BJ (cell line): ENCODE results near the gene FBXO42. TPM values are rescaled to one million over a fixed set of nuclear protein-coding genes. Genes with fewer than 3 reads are reported as not detected.

Experiments
- CTCF ChIA-PET: fragments of 350-600 bp; formaldehyde crosslinking; extraction: SDS; loops from one replicate; lab custom pipeline; 2021; ENCODE audit warnings: antibody characterized with exemption, inconsistent platforms; lab: Yijun Ruan, JAX
- POLR2A ChIA-PET: fragments of 300-600 bp; sonication (Branson Sonifier 250); formaldehyde crosslinking; extraction: SDS; loops from one replicate; lab custom pipeline; 2021; ENCODE audit warnings: antibody characterized with exemption; lab: Charles Lee
- DNase-seq: peaks from one replicate; pipeline ENCODE4 v3.0.0-alpha.2; 2011; ENCODE audit warnings: low read depth
- H3K27me3 ChIP-seq: 2 replicates; pipeline ENCODE4 v1.6.0; 2011; ENCODE audit warnings: low read length; ENCODE audit not compliant: control insufficient read depth, insufficient read depth
- H3K36me3 ChIP-seq: 2 replicates; pipeline ENCODE4 v1.5.1; 2011; ENCODE audit warnings: low read length; ENCODE audit not compliant: control insufficient read depth, insufficient read depth
- H3K4me3 ChIP-seq: 2 replicates; pipeline ENCODE4 v1.5.1; 2011; ENCODE audit warnings: low read depth, mild to moderate bottlenecking, control low read depth, low read length
- polyA minus RNA-seq: library from RNA; depleted of rRNA, polyadenylated mRNA; stranded (reverse); fragments of >200 nt; gene quantifications from 2 replicates; pipeline ENCODE4 v1.2.3, GENCODE V29; 2011; rRNA and poly(A)+ RNA removed
- polyA plus RNA-seq: library from polyadenylated mRNA; depleted of rRNA; stranded (reverse); fragments of >200 nt; gene quantifications from 2 replicates; pipeline ENCODE4 v1.2.3, GENCODE V29; 2011; rRNA removed
- TF ChIP-seq, protein P1 (sequence below): IDR thresholded peaks from 2 replicates; pipeline ENCODE4 v1.5.1; 2011; ENCODE audit warnings: low read depth, mild to moderate bottlenecking, control low read depth, inconsistent platforms, low read length, moderate library complexity; ENCODE audit not compliant: insufficient read depth

The FBXO42 gene
- 19.7 and 31.7 TPM in 2 replicates for polyA plus RNA-seq
- 23.8 and 33.7 TPM in 2 replicates for polyA minus RNA-seq

DNA sequence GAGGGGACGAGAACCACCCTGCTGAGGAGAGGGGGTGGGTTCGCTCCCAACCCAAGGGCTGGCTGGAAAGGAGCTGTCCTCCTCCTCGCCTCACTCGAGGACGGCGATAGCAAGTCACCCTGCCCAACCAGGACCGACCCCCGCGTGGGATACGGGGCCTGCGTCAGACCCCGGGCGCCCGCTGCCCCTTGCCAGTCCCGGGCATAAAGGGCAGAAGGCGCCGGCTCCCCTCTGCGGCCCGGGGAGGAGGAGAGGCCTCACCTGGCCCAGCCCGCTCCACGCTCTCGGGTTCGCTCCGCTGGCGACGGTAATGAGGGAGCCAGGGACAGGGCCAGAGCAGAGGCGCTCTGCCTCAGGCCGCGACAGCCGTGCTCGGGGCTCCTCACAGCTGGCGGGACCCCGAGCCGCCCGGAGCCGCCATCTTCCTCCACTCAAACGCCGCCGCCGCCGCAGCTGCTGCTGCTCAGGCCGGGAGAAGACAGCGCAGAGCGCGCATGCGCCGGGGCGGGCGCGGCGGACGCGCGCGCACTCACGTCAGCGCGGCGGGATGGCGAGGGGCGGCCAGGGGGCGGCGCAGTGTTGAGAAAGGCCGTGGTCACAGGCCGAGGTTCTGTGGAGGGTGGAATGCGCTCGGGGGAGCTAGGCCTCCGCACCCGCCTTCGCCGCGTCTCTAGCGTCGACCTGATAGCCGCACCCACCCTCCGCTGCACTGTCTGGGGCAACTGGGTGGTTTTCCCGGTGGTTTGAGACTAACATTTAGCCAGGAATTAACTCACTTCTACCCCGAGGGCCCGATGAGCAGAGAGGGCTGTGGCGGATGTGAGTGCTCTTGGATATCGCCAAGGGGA, at the start of gene FBXO42:
Gene FBXO42 (minus strand): TSS at position 487 of the 848 bp plus-strand sequence. CDS start 37,062 bp downstream, outside the sequence.
- peak; percentile 69 for DNase-seq
- ChIA-PET POLR2A (no interaction called here), CTCF (interaction anchor here (0.7 to 4.2 kb wide), 6 partner anchors 11 to 273 kb away, joined by 3 to 28 read pairs (median 4); no protein-coding TSS in a partner anchor)
- H3K4me3 ChIP-seq = peak within 1 kb of the TSS; percentile 81
- H3K36me3 ChIP-seq = no peaks in the 10 kb centered on the region
- TF ChIP-seq, protein P1, sequence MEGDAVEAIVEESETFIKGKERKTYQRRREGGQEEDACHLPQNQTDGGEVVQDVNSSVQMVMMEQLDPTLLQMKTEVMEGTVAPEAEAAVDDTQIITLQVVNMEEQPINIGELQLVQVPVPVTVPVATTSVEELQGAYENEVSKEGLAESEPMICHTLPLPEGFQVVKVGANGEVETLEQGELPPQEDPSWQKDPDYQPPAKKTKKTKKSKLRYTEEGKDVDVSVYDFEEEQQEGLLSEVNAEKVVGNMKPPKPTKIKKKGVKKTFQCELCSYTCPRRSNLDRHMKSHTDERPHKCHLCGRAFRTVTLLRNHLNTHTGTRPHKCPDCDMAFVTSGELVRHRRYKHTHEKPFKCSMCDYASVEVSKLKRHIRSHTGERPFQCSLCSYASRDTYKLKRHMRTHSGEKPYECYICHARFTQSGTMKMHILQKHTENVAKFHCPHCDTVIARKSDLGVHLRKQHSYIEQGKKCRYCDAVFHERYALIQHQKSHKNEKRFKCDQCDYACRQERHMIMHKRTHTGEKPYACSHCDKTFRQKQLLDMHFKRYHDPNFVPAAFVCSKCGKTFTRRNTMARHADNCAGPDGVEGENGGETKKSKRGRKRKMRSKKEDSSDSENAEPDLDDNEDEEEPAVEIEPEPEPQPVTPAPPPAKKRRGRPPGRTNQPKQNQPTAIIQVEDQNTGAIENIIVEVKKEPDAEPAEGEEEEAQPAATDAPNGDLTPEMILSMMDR = peak; percentile 31; the same call in 1 of the 2 replicates
- H3K27me3 ChIP-seq = no peaks in the 10 kb centered on the region

DNA sequence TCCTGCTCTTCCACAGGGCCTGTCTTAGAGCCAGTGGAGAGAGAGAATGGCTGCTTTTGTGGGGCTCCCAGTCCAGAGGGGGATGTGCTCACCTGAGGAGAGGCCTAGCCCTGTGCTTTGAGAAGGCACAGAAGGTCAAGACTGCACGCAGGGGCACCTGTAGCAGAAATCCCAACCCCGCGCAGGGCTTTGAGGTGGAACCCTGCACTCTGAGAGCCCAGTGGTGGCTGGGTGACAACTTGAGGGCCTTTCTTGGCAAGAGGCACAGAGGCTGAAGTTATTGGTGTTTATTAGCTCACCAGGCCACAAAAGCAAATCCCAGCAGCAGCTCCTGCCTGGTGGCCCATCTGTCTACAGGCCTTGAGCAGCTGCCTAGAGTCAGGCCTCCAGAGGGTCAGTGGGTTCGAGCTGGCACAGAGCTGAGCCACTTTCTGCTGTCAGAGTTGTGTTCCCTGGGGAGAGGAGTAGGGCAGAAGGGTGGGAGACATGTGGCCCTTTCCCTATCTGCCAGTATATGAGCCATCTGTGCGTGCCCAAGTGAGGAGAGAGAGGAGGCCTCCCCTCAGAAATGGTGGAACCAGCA, 46.2 kb upstream of the FBXO42 start:
- no peaks in the 10 kb centered on the region for H3K27me3 ChIP-seq
- TF ChIP-seq, protein P1 = no peak
- H3K36me3 ChIP-seq = peaks cover 18% of the 10 kb centered on the region
- no peak overlapping the region for H3K4me3 ChIP-seq
- CTCF ChIA-PET = no interaction called here
- POLR2A ChIA-PET = no interaction called here
- DNase-seq = no peak

DNA sequence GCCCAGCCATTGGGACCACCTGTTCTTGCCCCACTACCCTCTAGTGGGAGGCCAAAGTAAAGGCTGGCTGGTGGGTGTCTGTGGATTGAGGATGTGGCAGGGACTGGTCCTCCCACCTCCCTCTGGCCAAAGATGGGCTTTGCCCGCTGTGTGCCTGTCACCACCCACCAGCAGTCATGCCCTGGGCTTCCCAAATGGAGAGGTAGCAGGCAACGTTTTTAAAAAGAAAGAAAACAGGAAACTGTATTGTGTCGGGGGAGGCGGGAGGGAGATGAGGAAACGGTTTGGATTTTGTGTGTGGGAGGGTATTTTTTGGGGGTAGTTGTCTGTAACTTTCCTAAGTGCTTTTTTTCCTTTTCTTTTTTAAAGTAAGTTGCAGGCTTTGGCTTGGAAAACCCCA, 44.8 kb upstream of the FBXO42 start:
- Histone ChIP-seq H3K36me3 (peaks cover 21% of the 10 kb centered on the region), H3K27me3 (no peaks in the 10 kb centered on the region), H3K4me3 (no peak overlapping the region)
- ChIA-PET POLR2A (no interaction called here), CTCF (interaction anchor here (1.3 kb wide), 1 partner anchor 43 kb away, joined by 6 read pairs; the partner anchor contains the start of gene NECAP2)
- DNase-seq = no peak
- TF ChIP-seq, protein P1 = no peak

DNA sequence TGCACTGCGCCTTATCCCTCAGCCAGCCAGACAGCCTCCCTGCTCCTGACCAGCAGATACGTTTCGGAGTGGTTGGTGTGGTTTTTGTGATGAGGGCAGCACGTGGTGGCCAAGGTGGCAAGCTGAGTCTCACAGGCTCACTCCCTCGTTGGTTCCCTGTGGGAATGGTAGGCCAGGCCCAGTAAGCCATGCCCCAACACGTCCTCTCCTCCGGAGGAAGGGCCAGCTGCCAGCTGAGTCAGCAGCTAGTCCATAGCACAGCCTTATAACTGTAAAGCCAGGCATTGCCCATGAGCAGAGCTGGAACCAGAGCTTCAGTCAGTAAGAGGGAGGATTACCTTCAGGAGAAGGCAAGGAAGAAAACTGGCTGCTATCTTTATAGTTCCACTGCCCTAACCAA, 44.3 kb upstream of the FBXO42 start:
- no peak overlapping the region for H3K4me3 ChIP-seq
- POLR2A ChIA-PET = no interaction called here
- TF ChIP-seq, protein P1 = no peak
- CTCF ChIA-PET = interaction anchor here (1.3 kb wide), 1 partner anchor 43 kb away, joined by 6 read pairs; the partner anchor contains the start of gene NECAP2
- no peak for DNase-seq
- H3K36me3 ChIP-seq = peaks cover 21% of the 10 kb centered on the region
- no peaks in the 10 kb centered on the region for H3K27me3 ChIP-seq

DNA sequence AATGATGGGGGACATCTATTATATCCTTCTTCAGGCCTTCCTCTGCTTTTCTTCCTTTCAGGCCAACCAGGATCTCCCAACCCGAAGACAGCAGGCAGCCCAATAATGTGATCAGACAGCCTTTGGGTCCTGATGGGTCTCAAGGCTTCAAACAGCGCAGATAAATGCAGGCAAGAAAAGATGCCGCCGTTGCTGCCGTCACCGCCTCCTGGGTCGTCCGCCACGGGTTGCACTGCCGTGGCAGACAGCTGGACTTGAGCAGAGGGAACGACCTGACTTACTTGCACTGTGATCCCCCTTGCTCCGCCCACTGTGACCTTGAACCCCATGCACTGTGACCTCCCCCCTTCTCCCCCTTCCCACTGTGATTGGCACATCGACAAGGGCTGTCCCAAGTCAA, 42.7 kb upstream of the FBXO42 start:
- TF ChIP-seq, protein P1 = no peak
- CTCF ChIA-PET = interaction anchor here (1.4 kb wide), 1 partner anchor 21 kb away, joined by 3 read pairs; no protein-coding TSS in a partner anchor
- DNase-seq = no peak
- POLR2A ChIA-PET = no interaction called here
- no peaks in the 10 kb centered on the region for H3K27me3 ChIP-seq
- peaks cover 22% of the 10 kb centered on the region for H3K36me3 ChIP-seq
- H3K4me3 ChIP-seq = no peak overlapping the region
